Stomach (tissue), 9 donors: Measurements from ENCODE around the gene DDB1. TPM values are rescaled to one million over a fixed set of nuclear protein-coding genes. Genes with fewer than 3 reads are reported as not detected.

Source experiments
- DNase-seq, 2 donors: peaks; one replicate each; pipeline versions ENCODE4 v3.0.0 to v3.0.0-alpha.2; 2013 to 2019
- H3K27ac ChIP-seq, 5 donors: fragments of 200-600 bp in 4 of 5; sonication (generic) in 4 of 5; one replicate each; pipeline ENCODE4 v1.5.1; 2013 to 2019; ENCODE audit warnings: mild to moderate bottlenecking in 1 of 5, moderate library complexity in 1 of 5
- H3K27me3 ChIP-seq, 3 donors: fragments of 200-600 bp; sonication (generic); one replicate each; pipeline ENCODE4 v1.5.1; 2017 to 2019; ENCODE audit warnings: mixed run types in 1 of 3
- H3K36me3 ChIP-seq, 4 donors: fragments of 200-600 bp; sonication (generic); 1 replicate in 3 of 4; 2 replicates in 1 of 4; pipeline ENCODE4 v1.5.1; 2016 to 2019
- H3K4me1 ChIP-seq, 4 donors: fragments of 200-600 bp; sonication (generic); one replicate each; pipeline ENCODE4 v1.5.1; 2016 to 2019
- H3K4me3 ChIP-seq, 4 donors: fragments of 200-600 bp; sonication (generic) in 3 of 4; one replicate each; pipeline ENCODE4 v1.5.1; 2016 to 2019; ENCODE audit warnings: mild to moderate bottlenecking in 1 of 4
- H3K9me3 ChIP-seq, 4 donors: fragments of 200-600 bp; sonication (generic); one replicate each; pipeline ENCODE4 v1.5.1; 2016 to 2019
- CTCF ChIP-seq, 7 experiments: fragments of 450-650 bp in 4 of 7; fragments of 200-600 bp in 3 of 7; sonication (generic) in 3 of 7; IDR thresholded peaks; one replicate each; pipeline ENCODE4 v1.5.1; 2016 to 2019; ENCODE audit warnings: antibody characterized with exemption in 7 of 7, control low read depth in 2 of 7, mild to moderate bottlenecking in 1 of 7
- EP300 ChIP-seq: sonication (generic); formaldehyde crosslinking; IDR thresholded peaks from one replicate; pipeline ENCODE4 v1.6.1; 2017; ENCODE audit warnings: antibody characterized with exemption
- POLR2A ChIP-seq, 4 donors: fragments of 450-650 bp; IDR thresholded peaks; one replicate each; pipeline ENCODE4 v1.6.1; 2016; ENCODE audit warnings: antibody characterized with exemption in 4 of 4, control low read depth in 2 of 4, mild to moderate bottlenecking in 1 of 4, moderate library complexity in 1 of 4
- POLR2AphosphoS5 ChIP-seq, 3 donors: sonication (generic); formaldehyde crosslinking; IDR thresholded peaks; one replicate each; pipeline ENCODE4 v1.6.1; 2016; ENCODE audit warnings: antibody characterized with exemption in 3 of 3
- WGBS, 5 donors: extraction: QIAGEN DNeasy Blood & Tissue Kit in 3 of 5; methylation state at CpG; one replicate each; pipeline versions ENCODE4 v1.1.5 to v1.1.7; 2013 to 2018; 5-methylcytosine and 5-hydroxymethylcytosine counted together
- intact Hi-C: fragments of 100-400 bp; cut with DNase I; formaldehyde crosslinking; loops from one replicate; pipeline ENCODE4 v1.15.1; 2023; ENCODE audit warnings: low total_unique reads
- polyA plus RNA-seq, 3 donors: library from polyadenylated mRNA; stranded (reverse); fragments of 200-250 nt; gene quantifications; one replicate each; pipeline ENCODE4 v1.2.3, GENCODE V29; 2013
- total RNA-seq, 5 donors: library from RNA; depleted of rRNA; stranded (reverse); fragments of >200 nt; gene quantifications; one replicate each; pipeline versions ENCODE4 v1.1.0 to v1.2.3, GENCODE V29; 2014 to 2016
- donor health status: healthy with polysubstance abuse.
- donor health status: Bipolar disorder and iron deficiency.
- donor health status: healthy.

Gene DDB1
- total and polyA plus RNA-seq, 8 donors, result 44.2 to 489 (median 114) TPM

DNA sequence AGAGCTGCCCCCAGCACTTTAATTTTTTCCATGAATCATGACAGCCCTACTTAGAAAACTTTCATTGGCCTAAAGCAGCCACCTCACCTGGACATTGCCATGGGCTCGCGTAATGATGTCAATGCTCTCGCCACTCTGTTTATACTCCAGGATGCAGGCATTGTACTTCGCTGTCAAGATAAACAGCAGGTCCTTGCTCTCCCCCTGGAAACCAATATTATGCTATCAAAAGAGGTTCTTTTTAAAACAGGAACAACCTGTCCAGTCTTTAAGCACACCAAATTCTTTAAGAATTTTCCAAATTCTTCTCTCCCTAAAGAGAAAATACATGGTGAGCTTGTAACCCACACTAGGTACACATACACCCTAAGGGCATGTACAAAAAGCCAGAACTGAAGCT is 3.0 kb downstream of the DDB1 start:
- H3K4me1 ChIP-seq, result peaks cover 21 to 50% (median 38%) of the 10 kb centered on the region in 4 donors
- WGBS, 5 donors, result 85 to 92% (median 88%) methylated on average over 4 of the region's 4 CpGs
- peak overlapping the region in 1 of 5 donors; percentile 0 for H3K27ac ChIP-seq
- H3K27me3 ChIP-seq, result no peaks in the 10 kb centered on the region
- no peak overlapping the region for H3K4me3 ChIP-seq
- intact Hi-C loops, result no loop called here
- TF ChIP-seq EP300 (no peak), POLR2A (IDR thresholded peaks at IDR 0.05) (no peak), POLR2AphosphoS5 (IDR thresholded peaks at IDR 0.05) (no peak)
- no peaks in the 10 kb centered on the region for H3K9me3 ChIP-seq
- H3K36me3 ChIP-seq, result peaks cover 44 to 53% (median 52%) of the 10 kb centered on the region in 4 donors
- DNase-seq, result no peak

GRCh38 chr11:61328351-61328750 is 4.6 kb downstream of the DDB1 start:
- DNase-seq, result no peak
- Histone ChIP-seq H3K27ac (no peak overlapping the region), H3K36me3 (peaks cover 57 to 68% (median 67%) of the 10 kb centered on the region in 4 donors), H3K9me3 (no peaks in the 10 kb centered on the region), H3K4me3 (no peak overlapping the region), H3K4me1 (peaks cover 14 to 35% (median 24%) of the 10 kb centered on the region in 4 donors), H3K27me3 (no peaks in the 10 kb centered on the region)
- WGBS, 5 donors, result 84 to 91% (median 88%) methylated on average over 9 of the region's 9 CpGs
- intact Hi-C loops, result no loop called here
- no peak for TF ChIP-seq POLR2A (IDR thresholded peaks at IDR 0.05)
- no peak for TF ChIP-seq CTCF (IDR thresholded peaks at IDR 0.05)
- TF ChIP-seq POLR2AphosphoS5 (IDR thresholded peaks at IDR 0.05), result no peak
- no peak for TF ChIP-seq EP300

DNA sequence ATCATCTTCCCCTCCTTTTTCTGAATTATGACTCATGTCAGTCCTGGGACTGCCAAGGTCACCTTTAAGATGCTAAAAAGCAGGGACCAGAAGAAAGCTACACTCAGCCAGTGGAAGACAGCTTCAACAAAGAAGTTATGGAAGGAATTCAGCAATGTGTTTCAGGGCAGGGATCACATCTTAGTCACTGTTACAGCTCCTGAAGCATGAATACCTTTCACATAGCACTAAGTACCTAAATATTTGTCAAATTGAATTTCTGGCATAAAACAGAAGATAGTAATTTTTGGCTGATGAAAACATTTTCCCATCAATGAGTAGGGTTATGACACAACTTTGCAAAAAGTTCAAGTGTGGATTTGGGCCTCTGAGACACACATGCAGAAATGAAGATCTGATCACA is 5.2 kb downstream of the DDB1 start:
- Histone ChIP-seq H3K36me3 (peaks cover 64 to 75% (median 74%) of the 10 kb centered on the region in 4 donors), H3K4me1 (peaks cover 14 to 35% (median 24%) of the 10 kb centered on the region in 4 donors), H3K4me3 (no peak overlapping the region), H3K27me3 (no peaks in the 10 kb centered on the region), H3K27ac (no peak overlapping the region), H3K9me3 (no peaks in the 10 kb centered on the region)
- DNase-seq, result no peak
- intact Hi-C loops, result no loop called here
- TF ChIP-seq POLR2AphosphoS5 (IDR thresholded peaks at IDR 0.05), result no peak

DNA sequence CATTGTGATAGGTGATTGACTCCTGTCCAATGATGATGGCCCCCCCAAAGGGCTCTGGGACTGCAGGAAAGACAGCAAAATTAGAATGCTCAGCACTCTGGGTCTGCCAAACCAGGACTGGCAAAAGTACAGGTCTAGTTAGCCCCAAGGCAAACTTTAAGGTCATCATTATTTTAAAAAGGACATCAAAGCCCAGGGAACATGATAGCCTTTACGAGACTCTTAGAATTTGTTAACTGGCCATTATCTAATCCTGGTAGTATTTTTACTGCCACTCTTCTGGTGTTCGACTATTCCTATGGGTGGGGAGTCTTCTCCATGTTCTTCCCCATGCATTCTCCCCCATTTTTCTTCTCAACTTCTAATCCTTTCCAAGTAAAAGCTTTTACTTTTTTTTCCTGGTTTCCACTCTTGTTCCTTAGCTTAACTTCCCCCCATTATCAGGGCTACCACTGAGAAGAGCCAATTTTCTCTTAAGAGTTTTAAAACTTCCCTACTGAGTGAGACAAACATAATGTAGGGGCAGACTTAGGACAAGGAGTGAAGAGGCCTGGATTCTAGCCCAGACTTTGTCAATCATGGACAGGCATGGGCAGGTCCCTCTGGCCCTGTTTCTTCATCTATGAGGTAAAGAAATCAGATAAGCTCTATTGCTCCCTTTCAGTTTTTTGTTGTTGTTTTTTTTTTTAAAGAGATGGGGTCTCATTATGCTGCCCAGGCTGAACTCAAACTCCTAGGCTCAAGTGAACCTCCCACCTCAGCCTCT is 7.1 kb downstream of the DDB1 start:
- Histone ChIP-seq H3K4me1 (peaks cover 2 to 18% (median 9%) of the 10 kb centered on the region in 4 donors), H3K9me3 (no peaks in the 10 kb centered on the region), H3K27me3 (no peaks in the 10 kb centered on the region), H3K27ac (no peak overlapping the region), H3K36me3 (peaks cover 82 to 94% (median 92%) of the 10 kb centered on the region in 4 donors), H3K4me3 (no peak overlapping the region)
- intact Hi-C loops, result no loop called here
- no peak for DNase-seq
- WGBS, 5 donors, result 45 to 82% (median 65%) methylated on average over 2 of the region's 2 CpGs
- TF ChIP-seq POLR2AphosphoS5 (IDR thresholded peaks at IDR 0.05) (no peak), CTCF (IDR thresholded peaks at IDR 0.05) (no peak), POLR2A (IDR thresholded peaks at IDR 0.05) (no peak), EP300 (no peak)

DNA sequence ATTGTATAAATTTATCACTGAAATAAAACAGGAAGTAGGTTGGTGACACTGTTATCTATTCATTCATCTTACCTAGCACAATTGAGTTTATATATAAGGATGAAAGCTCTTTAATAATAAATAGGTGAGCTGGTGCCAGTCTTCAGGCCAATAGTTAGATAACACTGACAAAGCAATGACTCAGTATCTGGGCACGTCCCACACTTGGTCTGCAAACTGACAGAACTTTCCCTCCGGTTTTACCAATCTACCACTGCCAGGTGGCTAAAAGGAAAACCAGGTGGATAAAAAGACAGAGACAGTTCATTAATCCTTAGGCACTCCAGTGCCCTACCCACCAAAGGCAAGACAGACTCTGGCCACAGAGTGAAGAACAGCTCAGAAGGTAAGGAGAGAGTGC is 17.6 kb downstream of the DDB1 start:
- Histone ChIP-seq H3K4me1 (no peaks in the 10 kb centered on the region), H3K36me3 (peaks cover 87 to 100% (median 99%) of the 10 kb centered on the region in 4 donors), H3K27me3 (no peaks in the 10 kb centered on the region), H3K9me3 (no peaks in the 10 kb centered on the region), H3K4me3 (no peak overlapping the region), H3K27ac (no peak overlapping the region)
- WGBS, 5 donors, result 39 to 63% (median 49%) methylated on average over 2 of the region's 2 CpGs
- DNase-seq, result no peak
- TF ChIP-seq POLR2AphosphoS5 (IDR thresholded peaks at IDR 0.05), result no peak
- TF ChIP-seq POLR2A (IDR thresholded peaks at IDR 0.05), result no peak
- TF ChIP-seq CTCF (IDR thresholded peaks at IDR 0.05), result no peak
- TF ChIP-seq EP300, result no peak
- intact Hi-C loops, result no loop called here
